Endothelial cell of coronary artery (primary cell): ENCODE data around the gene ZFP1. TPM values are rescaled to one million over a fixed set of nuclear protein-coding genes. Genes with fewer than 3 reads are reported as not detected.

Experiments used
- total RNA-seq: library from RNA; depleted of rRNA; stranded (reverse); fragments of >200 nt; gene quantifications from 2 replicates; pipeline ENCODE4 v1.2.3, GENCODE V29; 2014

Gene ZFP1
- total RNA-seq, result 7.9 and 9.5 TPM in 2 replicates

GRCh38 chr16:75148311-75149195 is at the start of gene ZFP1:
TSS of gene ZFP1 (plus strand) at chr16:75148524. CDS start at chr16:75152952, 4,428 bp downstream.

GRCh38 chr16:75116081-75116910 is 32.0 kb upstream of the ZFP1 start, which contains the start of gene LDHD:
TSS of gene LDHD (minus strand) at chr16:75116780. CDS start at chr16:75116720, 60 bp downstream.

GRCh38 chr16:75206749-75207451 is 58.6 kb downstream of the ZFP1 start, which contains the start of gene CTRB2:
TSS of gene CTRB2 (minus strand) at chr16:75207161. CDS start at chr16:75207141, 20 bp downstream.

GRCh38 chr16:75218256-75219076 is 70.1 kb downstream of the ZFP1 start, which contains the start of gene CTRB1:
TSS of gene CTRB1 (plus strand) at chr16:75218988. CDS start at chr16:75219008, 20 bp downstream.

Other genes starting within 250 kb of the ZFP1 start
- gene WDR59, start 163.4 kb upstream of the ZFP1 start, total RNA-seq, result 13.1 and 20.2 TPM in 2 replicates
- 12.9 and 14.6 TPM in 2 replicates for gene ZNRF1, start 149.5 kb upstream of the ZFP1 start, total RNA-seq
- 0.54 and 1.4 TPM in 2 replicates for gene LDHD, start 31.7 kb upstream of the ZFP1 start, total RNA-seq
- gene CTRB2, start 58.6 kb downstream of the ZFP1 start, total RNA-seq, result not detected in 2 replicates
- not detected in 2 replicates for gene CTRB1, start 70.5 kb downstream of the ZFP1 start, total RNA-seq
- gene BCAR1, start 103.1 kb downstream of the ZFP1 start, total RNA-seq, result 100 and 178 TPM in 2 replicates